ENCODE data around the gene CTRB2. TPM values are rescaled to one million over a fixed set of nuclear protein-coding genes. Genes with fewer than 3 reads are reported as not detected.
A peak's percentile ranks its signal among the peaks of the same experiment; 100 is the strongest.

The CTRB2 gene
- total RNA-seq, 4 donors from 2014 or later, result not detected

- no peak overlapping the region for H3K27ac ChIP-seq
- H3K27me3 ChIP-seq, result no peaks in the 10 kb centered on the region
- DNase-seq (ENCODE audit: low spot score in 2 of 2), result peak in 1 of 2 donors; percentile 37
- H3K4me3 ChIP-seq, result no peak overlapping the region
- no peak for TF ChIP-seq POLR2A (IDR thresholded peaks at IDR 0.05)
- WGBS, result no CpG with 5 or more reads among the region's 6 CpGs
- peaks cover 5% of the 10 kb centered on the region for H3K4me1 ChIP-seq
- no peaks in the 10 kb centered on the region for H3K36me3 ChIP-seq
- H3K9me3 ChIP-seq, result no peaks in the 10 kb centered on the region
Measured at GRCh38 chr16:75204410-75204758, 2.6 kb downstream of the CTRB2 start.

GRCh38 chr16:75203667-75204409 is 3.1 kb downstream of the CTRB2 start:
- DNase-seq (ENCODE audit: low spot score in 2 of 2), result peak; percentile 38 to 70
- 84% methylated on average over 12 of the region's 13 CpGs for WGBS
- no peak overlapping the region for H3K27ac ChIP-seq
- H3K4me1 ChIP-seq, result peaks cover 5% of the 10 kb centered on the region
- H3K9me3 ChIP-seq, result no peaks in the 10 kb centered on the region
- H3K36me3 ChIP-seq, result no peaks in the 10 kb centered on the region
- TF ChIP-seq POLR2A (IDR thresholded peaks at IDR 0.05) (no peak), POLR2AphosphoS5 (IDR thresholded peaks at IDR 0.05) (no peak), EP300 (IDR thresholded peaks at IDR 0.05) (no peak), CTCF (IDR thresholded peaks at IDR 0.05) (no peak)
- no peak overlapping the region for H3K4me3 ChIP-seq
- no peaks in the 10 kb centered on the region for H3K27me3 ChIP-seq

DNA sequence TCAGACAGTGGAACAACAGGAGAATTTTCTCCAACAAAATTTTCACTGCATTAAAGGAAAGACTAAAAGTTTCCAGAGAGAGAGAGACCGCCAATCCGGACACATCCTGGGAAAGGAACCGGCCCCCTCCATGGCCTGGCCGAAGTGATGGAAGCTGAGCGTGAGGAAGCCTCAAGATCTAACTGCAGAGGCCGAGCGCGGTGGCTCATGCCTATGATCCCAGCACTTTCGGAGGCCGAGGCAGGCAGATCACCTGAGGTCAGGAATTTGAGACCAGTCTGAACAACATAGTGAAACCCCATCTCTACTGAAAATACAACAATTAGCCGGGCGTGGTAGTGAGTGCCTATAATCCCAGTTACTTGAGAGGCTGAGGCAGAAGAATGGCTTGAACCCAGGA is 3.9 kb downstream of the CTRB2 start:
- peak; percentile 31 to 65 for DNase-seq (ENCODE audit: low spot score in 2 of 2)
- Histone ChIP-seq H3K36me3 (no peaks in the 10 kb centered on the region), H3K4me3 (no peak overlapping the region), H3K27ac (no peak overlapping the region), H3K9me3 (no peaks in the 10 kb centered on the region), H3K4me1 (peaks cover 5% of the 10 kb centered on the region), H3K27me3 (peaks cover 3% of the 10 kb centered on the region)
- TF ChIP-seq POLR2A (IDR thresholded peaks at IDR 0.05), result no peak
- no peak for TF ChIP-seq CTCF (IDR thresholded peaks at IDR 0.05)
- TF ChIP-seq EP300 (IDR thresholded peaks at IDR 0.05), result no peak
- TF ChIP-seq POLR2AphosphoS5 (IDR thresholded peaks at IDR 0.05), result no peak
- 92% methylated on average over 12 of the region's 12 CpGs for WGBS

- no peaks in the 10 kb centered on the region for H3K36me3 ChIP-seq
- no peak overlapping the region for H3K4me3 ChIP-seq
- peaks cover 8% of the 10 kb centered on the region for H3K4me1 ChIP-seq
- 92% methylated on average over 13 of the region's 13 CpGs for WGBS
- no peaks in the 10 kb centered on the region for H3K9me3 ChIP-seq
- TF ChIP-seq POLR2AphosphoS5 (IDR thresholded peaks at IDR 0.05) (no peak), EP300 (IDR thresholded peaks at IDR 0.05) (no peak), POLR2A (IDR thresholded peaks at IDR 0.05) (no peak), CTCF (IDR thresholded peaks at IDR 0.05) (no peak)
- peak; percentile 20 to 48 for DNase-seq (ENCODE audit: low spot score in 2 of 2)
- H3K27me3 ChIP-seq, result peaks cover 9% of the 10 kb centered on the region
- H3K27ac ChIP-seq, result no peak overlapping the region
Measured at GRCh38 chr16:75202069-75202590, 4.8 kb downstream of the CTRB2 start.

- no peaks in the 10 kb centered on the region for H3K9me3 ChIP-seq
- H3K27ac ChIP-seq, result no peak overlapping the region
- H3K27me3 ChIP-seq, result peaks cover 9% of the 10 kb centered on the region
- TF ChIP-seq POLR2A (IDR thresholded peaks at IDR 0.05) (no peak), EP300 (IDR thresholded peaks at IDR 0.05) (no peak), POLR2AphosphoS5 (IDR thresholded peaks at IDR 0.05) (no peak), CTCF (IDR thresholded peaks at IDR 0.05) (no peak)
- H3K4me3 ChIP-seq, result no peak overlapping the region
- peak; percentile 62 to 67 for DNase-seq (ENCODE audit: low spot score in 2 of 2)
- 48% methylated on average over 15 of the region's 18 CpGs for WGBS
- H3K4me1 ChIP-seq, result peaks cover 3% of the 10 kb centered on the region
- no peaks in the 10 kb centered on the region for H3K36me3 ChIP-seq
Measured at GRCh38 chr16:75198135-75198600, 8.8 kb downstream of the CTRB2 start.

Data from suprapubic skin (tissue), 4 donors.